Hepatocyte (in vitro differentiated cells): ENCODE data around the gene TMEM121B.

Experiments
- CTCF ChIP-seq: fragments of 200-600 bp; sonication (generic); IDR thresholded peaks from 2 replicates; pipeline ENCODE4 v1.5.1; 2016; ENCODE audit warnings: antibody characterized with exemption, mild to moderate bottlenecking; ENCODE audit not compliant: poor library complexity
- EZH2 ChIP-seq: fragments of 200-600 bp; sonication (generic); IDR thresholded peaks from 2 replicates; pipeline ENCODE4 v1.6.1; 2016; ENCODE audit warnings: antibody characterized with exemption, mild to moderate bottlenecking, borderline replicate concordance

- TF ChIP-seq CTCF (no peak), EZH2 (no peak)
Measured at GRCh38 chr22:17117890-17118289, 3.3 kb downstream of the TMEM121B start.
